ENCODE measurements around the gene INSYN2B.

DNA sequence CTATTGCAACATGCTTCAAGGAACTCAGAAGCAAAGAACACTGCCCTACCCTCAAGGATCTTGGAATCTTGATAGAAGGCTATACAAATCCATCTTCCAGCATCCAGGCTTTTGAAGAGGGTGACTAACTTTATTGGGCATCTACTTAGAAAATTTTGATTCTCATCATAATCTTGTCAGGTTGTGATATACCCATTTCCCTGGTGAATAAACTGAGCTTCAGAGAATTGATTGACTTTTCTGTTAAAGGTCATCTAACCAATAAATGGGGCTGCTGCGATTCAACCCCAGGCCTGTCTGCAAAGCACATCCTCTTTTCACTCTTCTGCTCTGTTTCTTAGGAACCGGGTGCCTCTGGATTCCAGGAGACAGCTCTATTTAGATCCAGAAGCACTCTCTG, 19.9 kb upstream of the INSYN2B start:
- TF ChIP-seq, protein P1, sequence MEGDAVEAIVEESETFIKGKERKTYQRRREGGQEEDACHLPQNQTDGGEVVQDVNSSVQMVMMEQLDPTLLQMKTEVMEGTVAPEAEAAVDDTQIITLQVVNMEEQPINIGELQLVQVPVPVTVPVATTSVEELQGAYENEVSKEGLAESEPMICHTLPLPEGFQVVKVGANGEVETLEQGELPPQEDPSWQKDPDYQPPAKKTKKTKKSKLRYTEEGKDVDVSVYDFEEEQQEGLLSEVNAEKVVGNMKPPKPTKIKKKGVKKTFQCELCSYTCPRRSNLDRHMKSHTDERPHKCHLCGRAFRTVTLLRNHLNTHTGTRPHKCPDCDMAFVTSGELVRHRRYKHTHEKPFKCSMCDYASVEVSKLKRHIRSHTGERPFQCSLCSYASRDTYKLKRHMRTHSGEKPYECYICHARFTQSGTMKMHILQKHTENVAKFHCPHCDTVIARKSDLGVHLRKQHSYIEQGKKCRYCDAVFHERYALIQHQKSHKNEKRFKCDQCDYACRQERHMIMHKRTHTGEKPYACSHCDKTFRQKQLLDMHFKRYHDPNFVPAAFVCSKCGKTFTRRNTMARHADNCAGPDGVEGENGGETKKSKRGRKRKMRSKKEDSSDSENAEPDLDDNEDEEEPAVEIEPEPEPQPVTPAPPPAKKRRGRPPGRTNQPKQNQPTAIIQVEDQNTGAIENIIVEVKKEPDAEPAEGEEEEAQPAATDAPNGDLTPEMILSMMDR (IDR thresholded peaks at IDR 0.05 in 2 of 3, conservative IDR thresholded peaks at IDR 0.05 in 1 of 3; ENCODE audit: borderline replicate concordance in 1 of 3, insufficient read depth in 1 of 3, low read depth in 2 of 3, low read length in 2 of 3): no peak
- TF ChIP-seq, protein P2, sequence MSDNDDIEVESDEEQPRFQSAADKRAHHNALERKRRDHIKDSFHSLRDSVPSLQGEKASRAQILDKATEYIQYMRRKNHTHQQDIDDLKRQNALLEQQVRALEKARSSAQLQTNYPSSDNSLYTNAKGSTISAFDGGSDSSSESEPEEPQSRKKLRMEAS (IDR thresholded peaks at IDR 0.05): no peak
- no peak for TF ChIP-seq ELF1 (IDR thresholded peaks at IDR 0.05; ENCODE audit: borderline replicate concordance, low read depth)
- TF ChIP-seq, protein P3, sequence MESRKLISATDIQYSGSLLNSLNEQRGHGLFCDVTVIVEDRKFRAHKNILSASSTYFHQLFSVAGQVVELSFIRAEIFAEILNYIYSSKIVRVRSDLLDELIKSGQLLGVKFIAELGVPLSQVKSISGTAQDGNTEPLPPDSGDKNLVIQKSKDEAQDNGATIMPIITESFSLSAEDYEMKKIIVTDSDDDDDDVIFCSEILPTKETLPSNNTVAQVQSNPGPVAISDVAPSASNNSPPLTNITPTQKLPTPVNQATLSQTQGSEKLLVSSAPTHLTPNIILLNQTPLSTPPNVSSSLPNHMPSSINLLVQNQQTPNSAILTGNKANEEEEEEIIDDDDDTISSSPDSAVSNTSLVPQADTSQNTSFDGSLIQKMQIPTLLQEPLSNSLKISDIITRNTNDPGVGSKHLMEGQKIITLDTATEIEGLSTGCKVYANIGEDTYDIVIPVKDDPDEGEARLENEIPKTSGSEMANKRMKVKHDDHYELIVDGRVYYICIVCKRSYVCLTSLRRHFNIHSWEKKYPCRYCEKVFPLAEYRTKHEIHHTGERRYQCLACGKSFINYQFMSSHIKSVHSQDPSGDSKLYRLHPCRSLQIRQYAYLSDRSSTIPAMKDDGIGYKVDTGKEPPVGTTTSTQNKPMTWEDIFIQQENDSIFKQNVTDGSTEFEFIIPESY (IDR thresholded peaks at IDR 0.05; ENCODE audit: extremely low read depth, insufficient replicate concordance, low read length): no peak
- TF ChIP-seq SIN3A (IDR thresholded peaks at IDR 0.05; ENCODE audit: low read depth): no peak
- TF ChIP-seq POLR2AphosphoS5 (IDR thresholded peaks at IDR 0.05; ENCODE audit: low read depth, low read length): no peak
- TF ChIP-seq CEBPB (IDR thresholded peaks at IDR 0.05; ENCODE audit: low read depth): no peak
- no peak for TF ChIP-seq POLR2A (IDR thresholded peaks at IDR 0.05; ENCODE audit: borderline replicate concordance, extremely low read depth, insufficient read depth, insufficient read length)
- no peak for TF ChIP-seq EZH2 (IDR thresholded peaks at IDR 0.05)
- TF ChIP-seq SRF (IDR thresholded peaks at IDR 0.05; ENCODE audit: low read depth): no peak
- TF ChIP-seq SP1 (IDR thresholded peaks at IDR 0.05; ENCODE audit: low read depth): no peak
- TF ChIP-seq, protein P4, sequence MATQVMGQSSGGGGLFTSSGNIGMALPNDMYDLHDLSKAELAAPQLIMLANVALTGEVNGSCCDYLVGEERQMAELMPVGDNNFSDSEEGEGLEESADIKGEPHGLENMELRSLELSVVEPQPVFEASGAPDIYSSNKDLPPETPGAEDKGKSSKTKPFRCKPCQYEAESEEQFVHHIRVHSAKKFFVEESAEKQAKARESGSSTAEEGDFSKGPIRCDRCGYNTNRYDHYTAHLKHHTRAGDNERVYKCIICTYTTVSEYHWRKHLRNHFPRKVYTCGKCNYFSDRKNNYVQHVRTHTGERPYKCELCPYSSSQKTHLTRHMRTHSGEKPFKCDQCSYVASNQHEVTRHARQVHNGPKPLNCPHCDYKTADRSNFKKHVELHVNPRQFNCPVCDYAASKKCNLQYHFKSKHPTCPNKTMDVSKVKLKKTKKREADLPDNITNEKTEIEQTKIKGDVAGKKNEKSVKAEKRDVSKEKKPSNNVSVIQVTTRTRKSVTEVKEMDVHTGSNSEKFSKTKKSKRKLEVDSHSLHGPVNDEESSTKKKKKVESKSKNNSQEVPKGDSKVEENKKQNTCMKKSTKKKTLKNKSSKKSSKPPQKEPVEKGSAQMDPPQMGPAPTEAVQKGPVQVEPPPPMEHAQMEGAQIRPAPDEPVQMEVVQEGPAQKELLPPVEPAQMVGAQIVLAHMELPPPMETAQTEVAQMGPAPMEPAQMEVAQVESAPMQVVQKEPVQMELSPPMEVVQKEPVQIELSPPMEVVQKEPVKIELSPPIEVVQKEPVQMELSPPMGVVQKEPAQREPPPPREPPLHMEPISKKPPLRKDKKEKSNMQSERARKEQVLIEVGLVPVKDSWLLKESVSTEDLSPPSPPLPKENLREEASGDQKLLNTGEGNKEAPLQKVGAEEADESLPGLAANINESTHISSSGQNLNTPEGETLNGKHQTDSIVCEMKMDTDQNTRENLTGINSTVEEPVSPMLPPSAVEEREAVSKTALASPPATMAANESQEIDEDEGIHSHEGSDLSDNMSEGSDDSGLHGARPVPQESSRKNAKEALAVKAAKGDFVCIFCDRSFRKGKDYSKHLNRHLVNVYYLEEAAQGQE (IDR thresholded peaks at IDR 0.05; ENCODE audit: low read depth): no peak
- TF ChIP-seq YY1 (IDR thresholded peaks at IDR 0.05; ENCODE audit: extremely low read depth, insufficient replicate concordance, low read depth, low read length): no peak
- no peak for TF ChIP-seq JUND (IDR thresholded peaks at IDR 0.05)
